GM12891 (cell line): ENCODE measurements around the gene ZNF618.
A peak's percentile ranks its signal among the peaks of the same experiment; 100 is the strongest.

ENCODE experiments used
- DNase-seq: peaks from one replicate; pipeline ENCODE4 v3.0.0; 2011; ENCODE audit warnings: low spot score; ENCODE audit not compliant: insufficient read length
- FAIRE-seq: peaks from 2 replicates; lab custom pipeline; 2011; peaks lifted over from hg19 to GRCh38; lab: Jason Lieb, UNC
- PAX5 ChIP-seq: IDR thresholded peaks from 2 replicates; pipeline ENCODE4 v1.6.1; 2011; ENCODE audit warnings: low read length, moderate library complexity, mild to moderate bottlenecking; ENCODE audit not compliant: insufficient read depth, severe bottlenecking
- POLR2A ChIP-seq: IDR thresholded peaks from 2 replicates; pipeline ENCODE4 v1.6.1; 2011; ENCODE audit warnings: low read depth, low read length, control low read depth
- POLR2AphosphoS5 ChIP-seq: IDR thresholded peaks from 2 replicates; pipeline ENCODE4 v1.6.1; 2011; ENCODE audit warnings: low read depth, low read length, control low read depth
- POU2F2 ChIP-seq: IDR thresholded peaks from 2 replicates; pipeline ENCODE4 v1.6.1; 2011; ENCODE audit warnings: low read depth, mild to moderate bottlenecking, control low read depth, low read length, moderate library complexity
- SPI1 ChIP-seq: IDR thresholded peaks from 2 replicates; pipeline ENCODE4 v1.6.1; 2011; ENCODE audit warnings: low read depth, low read length, control low read depth
- TAF1 ChIP-seq: IDR thresholded peaks from 2 replicates; pipeline ENCODE4 v1.6.1; 2011; ENCODE audit warnings: low read depth, low read length, control low read depth

ZNF618 gene

DNA sequence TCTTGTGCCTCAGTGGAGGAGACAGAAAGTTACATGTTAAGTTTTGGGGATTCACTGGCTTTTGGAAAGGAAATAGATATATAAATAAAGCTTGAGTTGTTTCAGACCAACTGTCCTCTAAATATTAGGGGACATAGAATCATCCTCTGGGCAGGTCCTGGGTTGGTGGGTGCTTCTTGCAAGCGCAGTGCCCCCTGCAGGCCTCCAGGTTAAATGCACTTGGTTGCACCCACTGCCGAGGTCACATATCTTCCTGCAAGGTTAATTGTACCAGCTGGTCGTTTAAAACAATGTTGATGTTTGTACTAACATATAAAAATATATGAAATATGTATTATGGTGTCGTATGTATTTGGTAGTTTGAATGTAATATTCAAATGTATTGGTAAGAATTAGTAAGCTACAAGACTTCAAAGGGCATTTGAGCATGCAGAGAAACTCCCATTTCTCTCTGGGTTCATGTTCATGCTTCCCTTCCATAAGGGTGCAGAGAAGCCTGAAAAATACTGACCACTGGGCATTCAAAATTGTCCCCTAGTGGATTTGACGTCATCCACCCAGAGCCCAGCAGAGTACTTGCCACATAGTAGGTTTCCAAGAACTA lies 87.0 kb downstream of the ZNF618 start:
- no peak for TF ChIP-seq POLR2A
- no peak for TF ChIP-seq TAF1
- TF ChIP-seq PAX5: no peak
- no peak for TF ChIP-seq POLR2AphosphoS5
- no peak for TF ChIP-seq SPI1
- TF ChIP-seq POU2F2: no peak
- peak; percentile 49 for DNase-seq
- peak; percentile 64 for FAIRE-seq

DNA sequence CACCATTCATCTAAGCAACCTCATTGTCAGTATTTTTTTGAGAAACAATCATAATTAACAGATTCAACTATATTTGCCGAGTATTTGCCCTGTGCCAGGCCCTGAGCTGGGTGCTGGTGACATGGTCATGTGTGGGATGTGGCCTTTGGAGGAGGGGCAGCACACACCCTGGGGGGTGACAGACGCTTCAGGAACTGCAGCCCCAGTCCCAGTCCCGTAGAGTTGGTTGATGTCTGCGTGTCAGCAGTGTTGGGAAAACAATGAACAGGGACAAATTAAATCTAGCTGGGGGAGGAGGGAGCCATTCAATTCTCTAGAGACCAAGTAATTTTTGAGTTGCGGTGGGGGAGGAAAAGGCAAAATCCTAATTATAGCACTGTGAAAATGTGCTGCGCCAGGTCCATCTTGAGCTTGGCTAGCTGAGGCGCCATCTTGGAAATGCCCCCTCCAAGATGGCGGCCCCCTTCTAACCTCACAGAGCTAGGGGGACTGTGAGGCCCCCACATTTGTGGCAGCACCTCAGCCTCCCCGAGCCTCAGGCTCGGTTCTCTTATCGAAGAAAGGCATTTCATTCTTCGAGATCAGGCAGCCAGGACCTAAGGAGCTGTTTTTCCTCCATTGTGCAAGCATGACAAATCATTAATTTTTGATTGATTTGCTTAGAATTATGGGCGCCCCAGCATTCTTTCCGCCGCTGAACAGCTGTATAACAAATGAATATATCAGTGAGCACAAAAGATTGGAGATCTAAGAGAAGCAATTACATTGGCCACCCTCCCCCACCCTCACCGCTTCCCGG lies 87.8 kb downstream of the ZNF618 start:
- DNase-seq (no peak), FAIRE-seq (no peak)
- TF ChIP-seq TAF1 (no peak), POLR2AphosphoS5 (no peak), PAX5 (no peak), POLR2A (no peak), POU2F2 (no peak), SPI1 (no peak)

DNA sequence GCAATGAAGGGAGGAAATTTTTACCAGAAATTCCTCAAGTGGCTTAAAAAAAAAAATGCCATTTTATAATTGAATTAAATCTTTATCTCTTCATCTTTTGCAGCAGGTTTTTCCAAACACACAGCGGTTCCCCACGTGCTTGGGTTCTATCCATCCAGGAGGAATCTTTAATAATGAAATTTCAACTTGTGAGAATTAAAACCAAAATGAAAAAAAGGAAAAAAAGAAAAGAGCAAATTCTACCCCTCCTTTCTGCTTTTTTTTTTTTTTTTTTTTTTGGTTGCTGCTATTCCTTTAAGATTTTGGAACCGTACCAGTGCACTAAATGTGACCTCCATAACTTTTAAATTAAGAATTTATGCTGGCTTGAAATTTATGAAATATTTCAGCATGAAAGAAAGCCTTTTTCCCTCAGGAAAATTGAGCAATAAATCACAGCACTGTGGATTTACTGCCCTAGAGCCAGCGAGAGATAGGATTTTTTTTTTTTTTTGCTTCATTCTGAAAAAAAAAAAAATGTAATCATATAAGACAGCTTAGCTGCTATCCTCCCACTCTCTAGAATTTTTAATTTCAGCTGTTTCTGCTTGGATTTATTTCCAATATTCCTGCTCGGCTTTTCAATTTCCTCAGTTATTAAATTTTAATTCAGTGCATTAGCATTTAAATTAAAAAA lies 88.5 kb downstream of the ZNF618 start:
- FAIRE-seq (no peak), DNase-seq (no peak)
- TF ChIP-seq POLR2A (no peak), POLR2AphosphoS5 (no peak), POU2F2 (no peak), PAX5 (no peak), SPI1 (no peak), TAF1 (no peak)

DNA sequence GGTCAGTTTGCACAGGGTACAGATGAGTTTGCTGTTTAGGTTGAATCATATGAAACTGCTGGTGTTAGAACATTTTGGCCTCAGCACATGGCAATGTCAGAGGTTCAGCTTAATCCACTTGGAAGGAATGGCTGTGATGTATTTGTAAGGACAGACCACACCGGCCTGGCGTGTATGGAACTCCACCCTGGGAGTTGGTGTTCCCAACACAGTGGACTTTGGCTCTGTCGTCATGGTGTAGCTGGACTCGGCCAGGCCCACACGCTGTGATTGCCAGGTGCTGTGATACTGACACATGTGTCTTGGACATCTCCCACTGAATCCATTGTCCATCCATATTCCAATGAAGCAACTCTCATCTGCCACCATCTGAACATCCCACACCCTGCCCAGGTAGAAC lies 90.3 kb downstream of the ZNF618 start:
- FAIRE-seq (no peak), DNase-seq (no peak)
- TF ChIP-seq SPI1 (no peak), POLR2AphosphoS5 (no peak), TAF1 (no peak), POLR2A (no peak), POU2F2 (no peak), PAX5 (no peak)

DNA sequence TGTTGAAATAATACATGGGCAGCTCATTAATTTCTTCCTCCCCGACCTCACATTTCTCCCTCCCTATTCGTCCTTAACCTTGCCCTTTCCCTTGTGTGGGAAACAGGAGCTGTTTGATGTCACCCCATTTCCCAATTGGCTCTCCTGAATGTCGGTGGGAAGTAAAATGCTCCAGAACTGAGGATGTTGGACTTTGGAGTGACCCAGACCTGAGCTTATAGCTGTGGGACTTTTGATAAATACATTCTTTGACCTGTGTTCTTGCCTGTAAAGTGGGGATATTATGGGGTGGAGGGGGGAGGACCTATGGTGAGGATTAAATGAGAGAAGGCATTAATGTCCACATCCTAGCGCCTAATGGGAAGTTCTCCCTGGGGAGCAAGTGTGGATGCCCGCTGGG lies 91.3 kb downstream of the ZNF618 start:
- DNase-seq (no peak), FAIRE-seq (no peak)
- TF ChIP-seq POLR2AphosphoS5: no peak
- TF ChIP-seq PAX5: no peak
- TF ChIP-seq POU2F2: no peak
- TF ChIP-seq POLR2A: no peak

DNA sequence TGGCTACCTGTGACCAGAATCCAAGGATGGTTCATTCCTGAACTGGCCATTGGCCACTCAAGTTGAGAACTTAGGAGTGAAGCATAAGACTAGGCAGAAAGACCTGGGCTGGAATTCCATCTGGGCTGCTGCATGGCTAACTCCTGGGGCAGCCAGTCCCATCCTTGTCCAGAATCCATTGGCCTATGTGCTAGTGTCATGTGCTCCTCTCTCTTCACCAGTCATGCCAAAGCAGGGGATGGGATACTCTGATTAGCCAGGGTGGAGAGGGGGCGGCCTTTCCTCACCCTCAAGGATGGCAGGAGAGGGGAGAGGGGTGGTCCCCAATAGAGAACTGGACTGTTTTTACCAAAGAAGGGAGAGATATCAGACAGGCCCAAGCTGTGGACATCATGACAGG lies 93.2 kb downstream of the ZNF618 start:
- FAIRE-seq (no peak), DNase-seq (no peak)
- TF ChIP-seq SPI1 (no peak), POLR2AphosphoS5 (no peak), TAF1 (no peak), POLR2A (no peak), PAX5 (no peak), POU2F2 (no peak)

DNA sequence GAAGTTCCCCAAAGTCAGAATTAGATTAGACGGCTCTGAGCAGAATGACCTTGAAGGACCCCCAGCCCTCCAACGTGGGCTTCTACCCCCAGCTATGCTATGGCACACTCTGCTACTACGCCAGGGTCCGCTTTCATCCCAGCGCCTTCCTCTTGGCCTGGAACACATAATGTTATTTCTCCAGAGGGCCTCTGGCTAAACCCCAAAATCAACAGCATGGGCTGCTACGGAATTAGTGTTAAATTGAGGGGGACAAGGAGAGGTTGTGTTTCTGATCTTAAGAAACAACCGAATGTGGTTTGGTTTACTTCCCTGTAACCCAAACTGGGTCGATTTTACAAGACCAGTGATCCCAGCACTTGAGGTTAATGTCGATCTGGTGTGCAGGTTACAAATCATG lies 97.1 kb downstream of the ZNF618 start:
- FAIRE-seq (no peak), DNase-seq (no peak)
- TF ChIP-seq POLR2AphosphoS5 (no peak), PAX5 (no peak), POLR2A (no peak), POU2F2 (no peak), TAF1 (no peak), SPI1 (no peak)

DNA sequence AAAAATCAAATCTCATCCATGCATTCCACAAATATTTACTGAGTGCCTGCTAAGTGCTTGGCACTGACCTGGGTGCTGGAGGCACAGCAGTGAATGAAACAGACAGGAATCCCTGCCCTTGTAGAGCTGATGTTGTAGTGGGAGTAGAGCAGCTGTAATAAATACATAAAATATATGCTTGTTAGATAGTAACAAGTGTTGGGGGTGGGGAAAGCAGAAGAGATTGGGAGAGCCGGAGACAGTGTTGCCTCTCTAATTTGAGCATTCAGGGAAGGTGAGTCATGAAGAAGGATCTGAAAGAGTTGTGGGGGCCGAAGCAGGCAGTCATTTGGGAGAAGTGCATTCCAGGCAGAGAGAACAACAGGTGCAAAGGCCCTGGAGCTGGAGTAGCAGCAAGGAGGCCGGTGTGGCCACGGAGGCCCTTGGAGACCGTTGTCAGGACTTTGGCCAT lies 97.9 kb downstream of the ZNF618 start:
- FAIRE-seq: no peak
- no peak for DNase-seq
- no peak for TF ChIP-seq POLR2A

DNA sequence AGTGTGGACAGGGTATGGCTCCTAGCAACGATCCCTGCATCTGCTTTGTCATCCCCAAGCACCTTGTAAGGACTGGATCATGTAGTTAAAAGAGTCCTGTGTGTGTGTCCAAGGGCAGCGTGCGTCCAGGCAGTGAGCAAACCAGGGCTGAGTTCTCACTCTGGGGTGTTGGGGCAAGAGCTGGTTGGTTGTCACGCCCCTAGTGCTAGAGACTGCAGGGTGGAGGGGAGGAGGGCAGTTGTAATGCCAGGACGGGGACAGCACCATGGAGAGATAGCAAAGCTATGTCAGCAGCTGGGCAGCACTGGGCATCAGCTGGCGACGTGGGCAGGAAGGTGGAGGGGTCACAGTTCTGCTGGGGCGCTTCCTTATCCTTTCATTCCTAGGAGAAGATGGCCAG lies 100.8 kb downstream of the ZNF618 start:
- TF ChIP-seq PAX5 (no peak), TAF1 (no peak), POLR2A (no peak), POLR2AphosphoS5 (no peak), POU2F2 (no peak), SPI1 (no peak)
- FAIRE-seq (no peak), DNase-seq (no peak)
